Endothelial cell of umbilical vein (primary cell): ENCODE measurements around the gene XXYLT1. TPM values are rescaled to one million over a fixed set of nuclear protein-coding genes. Genes with fewer than 3 reads are reported as not detected.

ENCODE experiments used
- BruUV-seq: library from RNA; stranded (reverse); fragments of 400-500 nt; replicated peaks from 2 replicates; lab custom pipeline; 2021; lab: Mats Ljungman, UMichigan
- CTCF ChIA-PET: fragments of 300-600, 350-600 bp; sonication (Branson Sonifier 250); formaldehyde crosslinking; loops from one replicate; lab custom pipeline; 2021; ENCODE audit warnings: antibody characterized with exemption, inconsistent platforms; lab: Charles Lee
- POLR2A ChIA-PET: fragments of 300-600, 350-600 bp; sonication (Branson Sonifier 250); formaldehyde crosslinking; loops from one replicate; lab custom pipeline; 2021; ENCODE audit warnings: antibody characterized with exemption, inconsistent platforms; lab: Charles Lee
- DNase-seq: peaks from one replicate; pipeline ENCODE4 v3.0.0-alpha.2; 2011; ENCODE audit warnings: low read depth, low spot score
- FAIRE-seq: peaks from 2 replicates; lab custom pipeline; 2011; peaks lifted over from hg19 to GRCh38; lab: Jason Lieb, UNC
- H2AFZ ChIP-seq: 2 replicates; pipeline ENCODE4 v1.6.0; 2012; ENCODE audit warnings: low read depth, low read length, control low read depth, inconsistent platforms
- H3K27ac ChIP-seq: 2 replicates; pipeline ENCODE4 v1.5.1; 2011; ENCODE audit warnings: low read depth, mild to moderate bottlenecking, control low read depth, low read length, moderate library complexity; ENCODE audit not compliant: insufficient read depth
- H3K27me3 ChIP-seq, 2 experiments: 2 replicates each; pipeline versions ENCODE4 v1.6.0 to v1.6.1; 2011; ENCODE audit warnings: low read length in 2 of 2, mixed read lengths in 1 of 2; ENCODE audit not compliant: control insufficient read depth in 2 of 2, insufficient read depth in 2 of 2
- H3K36me3 ChIP-seq, 2 experiments: 2 replicates in 1 of 2; 3 replicates in 1 of 2; pipeline ENCODE4 v1.5.1; 2011; ENCODE audit warnings: low read length in 2 of 2, mild to moderate bottlenecking in 1 of 2, moderate library complexity in 1 of 2; ENCODE audit not compliant: control insufficient read depth in 2 of 2, insufficient read depth in 2 of 2; ENCODE audit errors: extremely low read depth in 1 of 2
- H3K4me1 ChIP-seq: 3 replicates; pipeline ENCODE4 v1.5.1; 2011; ENCODE audit warnings: mild to moderate bottlenecking, low read length; ENCODE audit not compliant: control insufficient read depth, insufficient read depth; ENCODE audit errors: extremely low read depth
- H3K4me2 ChIP-seq: 2 replicates; pipeline ENCODE4 v1.6.1; 2011; ENCODE audit warnings: low read length, control low read depth, mixed read lengths; ENCODE audit not compliant: insufficient read depth
- H3K4me3 ChIP-seq, 3 experiments: fragments of 200-600 bp in 1 of 3; sonication (generic), shearing (Covaris generic) in 1 of 3; replicated peaks in 1 of 3; 2 replicates each; pipeline ENCODE4 v1.5.1; 2011 to 2016; ENCODE audit warnings: control low read depth in 3 of 3, low read length in 3 of 3, mild to moderate bottlenecking in 2 of 3, inconsistent platforms in 1 of 3, low read depth in 1 of 3, moderate library complexity in 1 of 3; ENCODE audit not compliant: insufficient read depth in 1 of 3
- H3K79me2 ChIP-seq: 2 replicates; pipeline ENCODE4 v1.6.0; 2012; ENCODE audit warnings: low read length, inconsistent platforms; ENCODE audit not compliant: control insufficient read depth, insufficient read depth
- H3K9ac ChIP-seq: replicated peaks from 2 replicates; pipeline ENCODE3; 2011; ENCODE audit warnings: low read length, control low read depth; ENCODE audit not compliant: insufficient read depth; ENCODE audit errors: extremely low read depth
- H3K9me1 ChIP-seq: replicated peaks from 3 replicates; pipeline ENCODE4 v1.6.0; 2011; ENCODE audit warnings: mild to moderate bottlenecking, low read length; ENCODE audit not compliant: control insufficient read depth, insufficient read depth; ENCODE audit errors: extremely low read depth
- H3K9me3 ChIP-seq: replicated peaks from 2 replicates; pipeline ENCODE4 v1.5.1; 2012; ENCODE audit warnings: low read length, inconsistent platforms; ENCODE audit not compliant: control insufficient read depth, insufficient read depth
- H4K20me1 ChIP-seq: replicated peaks from 2 replicates; pipeline ENCODE3; 2011; ENCODE audit warnings: mild to moderate bottlenecking, low read length; ENCODE audit not compliant: control insufficient read depth, insufficient read depth; ENCODE audit errors: extremely low read depth
- EZH2 ChIP-seq: IDR thresholded peaks from 2 replicates; pipeline ENCODE4 v1.6.1; 2012; ENCODE audit warnings: borderline replicate concordance, low read depth, mild to moderate bottlenecking, moderate library complexity, low read length, inconsistent platforms; ENCODE audit not compliant: severe bottlenecking
- FOS ChIP-seq: IDR thresholded peaks from 2 replicates; pipeline ENCODE4 v1.6.1; 2011; ENCODE audit warnings: mild to moderate bottlenecking, low read length, moderate library complexity, borderline replicate concordance; ENCODE audit not compliant: insufficient read depth
- GATA2 ChIP-seq: IDR thresholded peaks from 2 replicates; pipeline ENCODE4 v1.7.0; 2011; ENCODE audit warnings: low read depth, mild to moderate bottlenecking, moderate library complexity, mixed read lengths, low read length; ENCODE audit not compliant: insufficient read length, insufficient read depth
- JUN ChIP-seq: IDR thresholded peaks from 2 replicates; pipeline ENCODE4 v1.6.1; 2011; ENCODE audit warnings: borderline replicate concordance, low read depth; ENCODE audit not compliant: insufficient read length, insufficient read depth
- MYC ChIP-seq: IDR thresholded peaks from one replicate; pipeline ENCODE4 v1.6.1; 2011; ENCODE audit warnings: mild to moderate bottlenecking, low read depth, low read length
- POLR2A ChIP-seq: IDR thresholded peaks from 2 replicates; pipeline ENCODE4 v1.6.1; 2012; ENCODE audit warnings: low read depth, mild to moderate bottlenecking, control low read depth, low read length
- POLR2AphosphoS5 ChIP-seq: IDR thresholded peaks from 2 replicates; pipeline ENCODE4 v1.6.1; 2012; ENCODE audit warnings: low read depth, mild to moderate bottlenecking, control low read depth, low read length, moderate library complexity; ENCODE audit not compliant: insufficient read depth
- dilution Hi-C: fragments of 300-500 bp; cut with MboI; formaldehyde crosslinking; loops from one replicate; pipeline ENCODE4 v1.15.0; 2019; ENCODE audit warnings: low sequenced_read_pairs; ENCODE audit not compliant: extremely low pct_ligation_motif_present
- intact Hi-C: fragments of 100-400 bp; cut with micrococcal nuclease; formaldehyde crosslinking; loops from one replicate; pipeline ENCODE4 v1.10.0; 2022
- polyA plus RNA-seq, 4 experiments: library from polyadenylated mRNA; depleted of rRNA in 3 of 4; stranded (reverse) in 3 of 4; unstranded in 1 of 4; fragments of >200 nt; gene quantifications; 2 replicates each; pipeline versions ENCODE4 v1.2.1 to v1.2.3, GENCODE V29; 2011 to 2012; ENCODE audit warnings: missing spikeins in 1 of 4
- total RNA-seq: library from RNA; stranded (reverse); gene quantifications from 2 replicates; pipeline ENCODE4 v1.2.3, GENCODE V29; 2021
- TF ChIP-seq, protein P1 (sequence below), 2 donors: IDR thresholded peaks; 1 replicate in 1 of 2; 2 replicates in 1 of 2; pipeline ENCODE4 v1.5.1; 2011; ENCODE audit warnings: low read length in 2 of 2, mild to moderate bottlenecking in 2 of 2, moderate library complexity in 2 of 2, control low read depth in 1 of 2, inconsistent platforms in 1 of 2, low read depth in 1 of 2; ENCODE audit not compliant: insufficient read depth in 1 of 2; ENCODE audit errors: extremely low read depth in 1 of 2
- TF ChIP-seq, protein P2 (sequence below): IDR thresholded peaks from 2 replicates; pipeline ENCODE4 v1.6.1; 2011; ENCODE audit not compliant: insufficient read depth, insufficient read length

XXYLT1 gene
- total and polyA plus RNA-seq, 2 donors (not counting 3 experiments of a cell fraction or from before 2014, with no cell fraction given), result 54.4 to 78.1 TPM

GRCh38 chr3:195084746-195085145 is 186.2 kb downstream of the XXYLT1 start:
- POLR2A ChIA-PET, result no interaction called here
- no peak for TF ChIP-seq GATA2
- no peak for TF ChIP-seq MYC
- no peak for TF ChIP-seq JUN
- no peak for TF ChIP-seq EZH2
- TF ChIP-seq POLR2A, result no peak
- TF ChIP-seq, protein P1, sequence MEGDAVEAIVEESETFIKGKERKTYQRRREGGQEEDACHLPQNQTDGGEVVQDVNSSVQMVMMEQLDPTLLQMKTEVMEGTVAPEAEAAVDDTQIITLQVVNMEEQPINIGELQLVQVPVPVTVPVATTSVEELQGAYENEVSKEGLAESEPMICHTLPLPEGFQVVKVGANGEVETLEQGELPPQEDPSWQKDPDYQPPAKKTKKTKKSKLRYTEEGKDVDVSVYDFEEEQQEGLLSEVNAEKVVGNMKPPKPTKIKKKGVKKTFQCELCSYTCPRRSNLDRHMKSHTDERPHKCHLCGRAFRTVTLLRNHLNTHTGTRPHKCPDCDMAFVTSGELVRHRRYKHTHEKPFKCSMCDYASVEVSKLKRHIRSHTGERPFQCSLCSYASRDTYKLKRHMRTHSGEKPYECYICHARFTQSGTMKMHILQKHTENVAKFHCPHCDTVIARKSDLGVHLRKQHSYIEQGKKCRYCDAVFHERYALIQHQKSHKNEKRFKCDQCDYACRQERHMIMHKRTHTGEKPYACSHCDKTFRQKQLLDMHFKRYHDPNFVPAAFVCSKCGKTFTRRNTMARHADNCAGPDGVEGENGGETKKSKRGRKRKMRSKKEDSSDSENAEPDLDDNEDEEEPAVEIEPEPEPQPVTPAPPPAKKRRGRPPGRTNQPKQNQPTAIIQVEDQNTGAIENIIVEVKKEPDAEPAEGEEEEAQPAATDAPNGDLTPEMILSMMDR (IDR thresholded peaks at IDR 0.05; ENCODE audit: extremely low read depth in 1 of 2, insufficient read depth in 1 of 2, low read depth in 1 of 2, low read length in 2 of 2), result no peak
- no peak for TF ChIP-seq FOS
- TF ChIP-seq, protein P2, sequence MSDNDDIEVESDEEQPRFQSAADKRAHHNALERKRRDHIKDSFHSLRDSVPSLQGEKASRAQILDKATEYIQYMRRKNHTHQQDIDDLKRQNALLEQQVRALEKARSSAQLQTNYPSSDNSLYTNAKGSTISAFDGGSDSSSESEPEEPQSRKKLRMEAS, result no peak
- TF ChIP-seq POLR2AphosphoS5, result no peak
- no peaks in the 10 kb centered on the region for H3K9me3 ChIP-seq
- DNase-seq (no peak), FAIRE-seq (no peak)
- H3K4me1 ChIP-seq, result peaks cover 23% of the 10 kb centered on the region
- no peaks in the 10 kb centered on the region for H3K36me3 ChIP-seq
- H3K9ac ChIP-seq, result no peak overlapping the region
- no peak overlapping the region for H3K4me3 ChIP-seq
- no peaks in the 10 kb centered on the region for H3K79me2 ChIP-seq
- no peaks in the 10 kb centered on the region for H4K20me1 ChIP-seq
- dilution Hi-C loops (no loop called here), intact Hi-C loops (no loop called here)
- no peak overlapping the region for H2AFZ ChIP-seq
- no peak overlapping the region for H3K4me2 ChIP-seq
- no TSS peak for BruUV-seq
- H3K9me1 ChIP-seq, result no peaks in the 10 kb centered on the region
- no peak overlapping the region for H3K27ac ChIP-seq
- CTCF ChIA-PET, result no interaction called here
- no peaks in the 10 kb centered on the region for H3K27me3 ChIP-seq
